Measurements from ENCODE around the gene MR1.
A peak's percentile ranks its signal among the peaks of the same experiment; 100 is the strongest.
"Not testable (repeated sequence)": the region's sequence is repeated elsewhere in the genome, so short reads cannot be mapped to it uniquely, and the experiment has no call there.

The MR1 gene

GRCh38 chr1:181032535-181032934 is 1.2 kb upstream of the MR1 start:
- DNase-seq, result peak; percentile 59 to 66

DNA sequence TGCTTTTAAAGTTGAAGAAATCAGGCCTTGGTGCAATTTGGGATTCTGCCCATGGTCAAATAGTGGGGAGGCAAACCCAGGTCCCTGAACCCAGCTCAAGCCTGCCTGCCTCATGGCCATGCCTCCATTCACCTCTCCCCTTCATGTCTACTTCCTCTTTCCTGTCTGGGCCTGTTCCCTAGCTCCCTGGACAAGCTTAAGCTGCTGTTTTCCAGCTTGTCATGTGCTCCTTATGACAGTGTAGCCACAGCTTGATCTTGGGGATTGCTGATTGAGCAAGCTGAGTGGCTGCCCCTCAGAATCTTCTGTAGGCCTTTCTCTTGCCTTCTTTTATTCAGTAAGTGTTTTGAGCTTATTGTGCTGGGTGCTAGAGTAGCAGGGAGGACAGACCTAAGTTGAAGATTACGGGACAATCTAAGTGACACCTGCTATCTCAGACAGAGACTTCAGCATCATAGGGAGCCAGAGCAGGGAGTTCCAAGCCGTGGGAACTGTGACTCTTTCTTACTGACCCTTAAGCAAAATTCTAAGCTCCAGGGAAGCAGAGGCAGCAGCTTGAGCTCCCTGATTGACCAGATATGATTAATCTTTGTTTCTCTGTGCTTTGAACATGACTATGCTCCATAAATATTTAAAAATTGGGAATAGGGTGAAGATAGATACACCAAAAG is 520 bp upstream of the MR1 start:
- DNase-seq, result peak; percentile 91 to 93

- not testable (repeated sequence) for DNase-seq
These were observed 1.4 kb downstream of the MR1 start for GRCh38 chr1:181035210-181035609.

GRCh38 chr1:181036107-181036836 is 2.5 kb downstream of the MR1 start:
- DNase-seq, result peak; percentile 75 to 78

DNA sequence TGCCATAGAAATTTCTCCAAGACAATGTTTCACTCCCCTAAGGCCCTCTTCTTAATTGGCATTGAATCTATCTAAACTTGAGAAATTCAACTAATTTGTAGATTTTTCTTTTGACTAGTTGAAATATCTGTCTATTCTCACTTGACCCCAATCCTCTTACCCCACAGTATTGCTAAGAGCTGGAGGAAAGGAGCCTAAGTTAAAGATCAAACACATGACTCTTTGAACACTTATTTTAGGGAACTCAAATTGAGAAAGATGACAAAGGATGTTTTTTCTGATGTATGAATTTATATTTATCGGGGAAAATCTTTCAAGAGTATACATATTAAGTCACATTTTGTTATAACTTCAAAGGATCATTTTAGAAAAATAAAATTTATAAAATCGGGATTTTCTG is 3.6 kb downstream of the MR1 start:
- DNase-seq, result peak in 1 of 2 donors; percentile 60

- peak; percentile 72 to 75 for DNase-seq
These were observed 4.7 kb downstream of the MR1 start for GRCh38 chr1:181038399-181038873.

DNA sequence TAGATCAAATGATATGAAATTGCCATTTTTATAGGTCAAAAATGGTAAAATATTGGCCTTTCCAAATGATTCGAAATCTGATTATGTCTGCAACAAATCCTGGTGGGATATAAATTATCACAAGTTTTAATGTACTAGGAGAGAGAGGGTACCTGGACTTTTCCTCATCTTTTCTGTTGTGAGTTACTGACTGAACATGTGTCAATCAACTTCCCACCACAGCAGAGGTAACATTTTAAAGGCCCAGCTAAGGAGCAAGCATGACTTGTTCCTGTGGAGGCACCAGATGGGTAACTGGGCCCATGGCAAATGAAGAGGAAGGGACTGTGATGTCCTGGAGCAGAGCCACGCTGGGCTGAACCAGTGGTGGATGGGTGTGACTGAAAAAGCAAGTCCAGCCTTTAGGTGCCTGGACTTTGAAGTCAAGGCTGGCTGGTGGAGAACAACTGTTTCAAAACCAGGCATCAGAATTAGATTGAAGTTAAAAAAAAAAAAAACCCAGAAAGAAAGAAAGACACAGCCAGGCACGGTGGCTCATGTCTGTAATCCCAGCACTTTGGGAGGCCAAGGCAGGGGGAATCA is 6.6 kb downstream of the MR1 start:
- DNase-seq, result peak in 1 of 2 donors; percentile 11

DNA sequence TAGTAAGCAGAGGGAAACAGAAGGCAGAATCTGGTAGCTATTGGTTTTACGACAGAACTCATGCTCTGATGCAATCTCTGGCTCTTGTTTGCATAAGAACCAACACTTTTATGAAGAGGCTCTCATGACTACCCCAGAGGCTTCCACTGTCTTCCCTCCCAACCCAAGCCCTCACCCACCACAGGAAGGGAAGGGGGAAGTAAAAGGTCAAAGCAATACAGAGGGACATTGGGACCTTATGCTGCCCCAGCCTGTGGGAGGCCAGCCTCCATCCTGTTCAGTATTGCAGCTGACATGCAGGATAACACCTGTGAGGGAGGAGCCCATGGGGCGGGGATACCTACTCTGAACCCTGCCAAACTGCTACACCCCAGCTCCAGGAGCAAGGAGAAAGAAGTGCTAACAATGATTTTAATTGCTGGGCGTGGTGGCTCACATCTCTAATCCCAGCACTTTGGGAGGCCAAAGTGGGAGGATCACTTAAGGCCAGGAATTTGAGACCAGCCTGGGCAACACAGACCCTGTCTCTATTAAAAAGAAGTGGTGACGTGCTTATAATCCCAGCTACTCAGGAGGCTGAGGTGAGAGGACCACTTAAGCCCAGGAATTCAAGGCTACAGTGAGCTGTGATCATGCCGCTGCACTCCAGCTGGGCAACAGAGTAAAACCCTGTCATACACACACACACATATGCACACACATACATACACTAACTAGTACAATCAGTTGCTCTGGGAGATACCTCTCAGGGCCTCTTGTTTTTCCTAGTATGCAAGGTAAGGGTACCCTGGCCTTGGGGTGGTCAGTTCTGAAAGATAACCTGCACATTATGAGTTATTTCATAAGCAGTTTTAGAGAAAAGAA is 9.5 kb downstream of the MR1 start:
- DNase-seq, result peak; percentile 93 to 94

- peak; percentile 36 to 64 for DNase-seq
These were observed 10.7 kb downstream of the MR1 start for GRCh38 chr1:181044449-181044966.

DNA sequence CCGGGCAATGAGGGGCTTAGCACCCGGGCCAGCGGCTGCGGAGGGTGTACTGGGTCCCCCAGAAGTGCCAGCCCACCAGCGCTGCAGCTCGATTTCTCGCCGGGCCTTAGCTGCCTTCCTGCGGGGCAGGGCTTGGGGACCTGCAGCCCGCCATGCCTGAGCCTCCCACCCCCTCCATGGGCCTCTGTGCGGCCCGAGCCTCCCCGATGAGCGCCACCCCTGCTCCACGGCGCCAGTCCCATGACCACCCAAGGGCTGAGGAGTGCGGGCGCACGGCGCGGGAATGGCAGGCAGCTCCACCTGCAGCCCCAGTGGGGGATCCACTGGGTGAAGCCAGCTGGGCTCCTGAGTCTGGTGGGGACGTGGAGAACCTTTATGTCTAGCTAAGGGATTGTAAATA is 12.2 kb downstream of the MR1 start:
- DNase-seq, result not testable (repeated sequence)

DNA sequence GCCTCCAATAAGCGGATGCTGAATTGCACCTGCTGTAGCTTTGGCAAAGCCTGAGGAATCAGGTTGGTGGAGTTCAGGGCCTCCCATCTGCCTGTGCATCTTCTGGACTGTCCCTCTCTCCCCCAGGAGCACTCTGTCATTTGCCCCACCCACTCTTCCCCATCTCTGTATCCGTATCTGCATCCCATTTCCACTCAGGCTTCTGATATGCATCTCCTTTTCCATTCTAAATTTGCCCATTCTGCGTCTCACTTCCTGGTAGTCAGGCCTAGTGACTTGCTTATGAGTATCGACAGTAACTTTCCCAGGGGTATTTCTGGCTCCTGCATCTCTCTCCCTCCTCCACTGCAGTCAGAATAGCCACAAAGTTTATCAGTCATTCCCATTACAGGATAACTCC is 15.6 kb downstream of the MR1 start:
- DNase-seq, result no peak

GRCh38 chr1:181050922-181051321 is 17.1 kb downstream of the MR1 start:
- no peak for DNase-seq

DNA sequence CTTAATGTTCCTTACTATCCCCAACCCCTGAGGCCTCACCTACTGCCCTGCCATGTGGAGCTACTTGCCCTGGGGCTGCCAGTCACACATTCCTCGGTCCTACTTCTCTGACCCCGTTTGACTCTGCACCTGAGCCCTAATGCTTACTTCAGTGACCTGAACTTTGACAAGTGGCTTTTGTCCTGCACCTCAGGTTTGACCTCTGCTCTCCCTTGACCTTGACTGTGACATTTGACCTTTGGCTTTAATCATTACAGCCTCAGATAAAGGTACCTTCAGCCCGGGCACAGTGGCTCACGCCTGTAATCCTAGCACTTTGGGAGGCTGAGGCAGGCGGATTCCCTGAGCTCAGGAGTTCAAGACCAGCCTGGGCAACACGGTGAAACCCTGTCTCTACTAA is 22.8 kb downstream of the MR1 start:
- DNase-seq, result no peak

- no peak for DNase-seq
These were observed 23.3 kb downstream of the MR1 start for GRCh38 chr1:181057079-181057478.

DNA sequence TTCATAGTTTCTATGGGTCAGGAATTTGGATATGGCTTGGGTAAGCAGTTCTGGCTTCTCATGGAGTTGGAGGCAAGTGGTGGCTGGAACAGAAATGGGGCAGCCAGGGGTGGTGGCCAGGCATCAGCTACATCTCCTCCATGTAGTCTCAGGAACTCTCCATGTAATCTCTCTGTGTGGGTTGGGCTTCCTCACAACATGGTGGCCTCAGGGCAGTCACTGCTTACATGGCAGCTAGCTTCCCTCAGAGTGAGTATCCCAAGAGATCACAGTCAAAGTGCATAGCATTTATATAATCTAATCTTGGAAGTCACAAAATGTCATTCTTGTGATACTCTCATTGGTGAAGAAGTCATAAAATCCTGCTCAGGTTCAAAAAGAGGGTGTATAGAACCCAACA is 25.7 kb downstream of the MR1 start:
- DNase-seq, result no peak

DNA sequence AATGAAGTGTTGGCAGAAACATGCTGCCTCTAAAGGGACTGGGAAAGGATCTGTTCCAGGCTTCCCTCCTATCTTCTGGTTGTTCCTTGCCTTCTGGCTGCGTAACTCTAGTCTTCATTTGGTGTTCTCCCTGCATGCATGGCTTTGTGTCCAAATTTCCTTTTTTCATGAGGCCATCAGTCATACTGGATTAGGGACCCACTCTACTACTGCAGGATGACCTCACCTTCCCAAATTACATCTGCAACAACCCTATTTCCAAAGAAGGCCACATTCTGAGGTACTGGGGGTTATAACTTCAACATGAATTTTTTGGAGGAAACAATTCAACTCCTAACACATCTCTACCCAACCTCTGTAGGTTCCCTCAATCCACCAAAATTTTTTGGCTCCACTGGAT is 26.3 kb downstream of the MR1 start:
- peak; percentile 12 to 49 for DNase-seq

- DNase-seq, result not testable (repeated sequence)
These were observed 27.2 kb downstream of the MR1 start for GRCh38 chr1:181060947-181061346.

DNA sequence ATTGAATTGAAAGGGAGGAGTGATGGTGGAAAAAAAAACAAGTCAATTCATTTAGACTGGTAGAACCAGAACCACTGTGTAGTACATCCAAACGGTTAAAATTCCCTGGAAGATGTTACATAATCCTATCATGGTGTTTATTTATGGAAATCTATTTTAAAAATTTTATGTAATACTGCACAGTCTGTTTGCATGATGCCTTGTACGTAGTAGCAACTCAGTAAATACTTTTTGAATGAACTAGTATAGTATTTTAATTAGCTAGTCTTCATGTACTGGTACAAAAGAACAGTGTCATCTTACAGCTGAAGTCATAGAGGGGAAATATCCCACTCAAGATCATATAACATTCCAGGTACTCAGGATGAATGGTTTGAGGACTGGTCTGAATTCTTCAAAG is 27.7 kb downstream of the MR1 start:
- no peak for DNase-seq

DNA sequence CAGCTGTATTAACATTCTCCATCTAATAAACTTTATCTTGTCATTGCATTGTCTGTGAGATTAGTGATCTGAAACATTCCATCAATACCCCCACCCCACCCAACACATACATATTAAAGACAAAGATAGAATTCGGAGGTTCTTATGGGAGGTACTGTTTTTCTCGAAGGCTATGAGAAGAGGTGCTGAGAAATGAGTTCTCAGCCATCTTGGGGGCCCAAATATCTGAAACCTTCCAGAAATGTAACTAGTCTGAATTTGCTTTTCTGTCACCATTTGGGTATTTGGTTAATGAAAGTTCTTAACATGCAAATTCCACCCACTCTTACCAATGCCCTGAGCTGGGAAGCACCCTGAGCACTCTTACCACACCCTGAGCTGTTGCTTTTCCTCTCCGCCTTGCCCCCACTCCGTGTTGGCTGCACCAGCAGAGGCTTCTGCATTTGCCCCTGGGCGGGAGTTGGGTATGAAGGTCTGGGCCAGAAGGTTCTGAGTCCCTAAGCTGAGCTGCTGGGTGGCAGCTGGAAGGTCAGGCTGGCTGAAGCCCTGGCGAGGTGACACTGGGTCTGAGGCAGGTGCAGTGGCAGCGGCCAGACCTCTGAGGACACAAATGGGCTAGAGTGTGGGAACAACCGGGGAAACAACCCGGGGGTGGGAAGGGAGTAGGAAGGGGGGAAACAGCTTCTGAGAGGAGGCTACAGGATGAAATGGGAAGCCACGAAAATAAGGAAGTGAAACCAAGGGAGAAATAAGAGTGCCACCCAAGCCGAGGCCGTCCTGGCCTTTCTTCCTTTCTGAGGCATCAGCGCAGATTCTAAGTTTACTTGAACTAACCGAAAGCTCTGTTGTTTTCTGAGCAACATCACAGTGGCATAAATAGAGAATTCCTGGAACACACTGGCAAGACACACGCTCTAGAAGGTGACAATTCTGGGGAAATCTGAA is 28.4 kb downstream of the MR1 start:
- peak; percentile 88 to 92 for DNase-seq

DNA sequence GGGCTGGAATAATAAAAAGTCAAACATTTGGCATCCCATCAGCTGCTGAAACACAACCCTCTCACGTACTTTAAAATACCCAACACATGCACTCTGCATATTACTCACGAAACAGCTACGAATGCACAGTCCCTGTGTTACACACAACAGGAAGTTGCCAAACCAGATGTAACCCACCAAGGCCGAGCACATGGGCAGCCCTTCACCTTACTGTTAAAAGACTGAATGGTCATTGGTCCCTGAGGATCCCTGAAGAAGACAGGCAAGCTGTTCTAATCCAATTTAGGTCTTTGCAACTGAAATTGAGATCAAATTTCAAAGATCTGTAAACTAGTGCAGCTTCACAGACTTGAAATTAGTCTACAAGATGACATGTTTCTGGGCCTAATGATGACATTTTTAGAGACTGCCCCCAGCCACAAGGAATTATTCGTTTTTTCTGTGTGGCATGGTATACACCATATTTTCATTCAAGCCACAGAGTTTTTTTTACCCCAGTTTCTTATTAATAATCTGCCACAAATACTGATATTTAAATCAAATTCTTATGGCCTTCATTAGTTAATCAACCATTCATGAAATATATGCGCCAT is 29.1 kb downstream of the MR1 start:
- peak; percentile 69 to 83 for DNase-seq

All from inflammatory macrophage (primary cell).